K562 (cell line): ENCODE measurements around the gene PPIA. TPM values are rescaled to one million over a fixed set of nuclear protein-coding genes. Genes with fewer than 3 reads are reported as not detected.

ENCODE experiments used
- ADNP ChIP-seq: fragments of 200-800 bp; sonication (Bioruptor generic); IDR thresholded peaks from 2 replicates; pipeline ENCODE4 v1.6.1; 2016; ENCODE audit warnings: missing genetic modification characterization, missing compliant biosample characterization
- ARID2 ChIP-seq: fragments of 450-650 bp; IDR thresholded peaks from 2 replicates; pipeline ENCODE4 v1.6.1; 2017; ENCODE audit warnings: antibody characterized with exemption, mild to moderate bottlenecking
- CTBP1 ChIP-seq: fragments of 450-650 bp; IDR thresholded peaks from 2 replicates; pipeline ENCODE4 v1.6.1; 2016; ENCODE audit warnings: borderline replicate concordance
- KAT7 ChIP-seq: sonication (generic); formaldehyde crosslinking; IDR thresholded peaks from 2 replicates; pipeline ENCODE4 v1.8.0; 2022; ENCODE audit warnings: missing genetic modification reagents, mild to moderate bottlenecking, borderline replicate concordance
- MXI1 ChIP-seq: IDR thresholded peaks from 2 replicates; pipeline ENCODE4 v1.6.1; 2011; ENCODE audit warnings: low read depth, mild to moderate bottlenecking, improper control_type of control experiment, low read length
- PHF20 ChIP-seq: fragments of 450-650 bp; IDR thresholded peaks from 2 replicates; pipeline ENCODE4 v1.6.1; 2018; ENCODE audit not compliant: partially characterized antibody
- PKNOX1 ChIP-seq: fragments of 450-650 bp; IDR thresholded peaks from 2 replicates; pipeline ENCODE4 v1.6.1; 2016
- ZNF583 ChIP-seq: fragments of 250-450 bp; sonication (Bioruptor Pico); IDR thresholded peaks from 2 replicates; pipeline ENCODE4 v1.4.0; 2020
- ZNF586 ChIP-seq: fragments of 450-650 bp; formaldehyde crosslinking; conservative IDR thresholded peaks from 2 replicates; pipeline ENCODE4 v1.4.0; 2020; ENCODE audit warnings: mild to moderate bottlenecking, moderate library complexity
- ZNF766 ChIP-seq: fragments of 200-800 bp; sonication (Bioruptor generic); conservative IDR thresholded peaks from 2 replicates; pipeline ENCODE4 v1.6.1; 2016; ENCODE audit warnings: missing genetic modification characterization, missing compliant biosample characterization
- polyA plus RNA-seq, 8 experiments: library from polyadenylated mRNA; depleted of rRNA in 4 of 8; stranded (reverse) in 5 of 8; unstranded in 3 of 8; fragments of >200 nt; fragmentation: Nextera tagmentation in 2 of 8; fragmentation: Illumina TruSeq in 1 of 8; extraction: Ambion mirVana in 2 of 8; extraction: Trizol in 1 of 8; gene quantifications; 2 replicates each; pipeline versions ENCODE4 v1.2.1 to v1.2.3, GENCODE V29; 2011 to 2014; ENCODE audit warnings: inconsistent platforms in 1 of 8, missing spikeins in 1 of 8
- total RNA-seq, 7 experiments: library from RNA; depleted of rRNA in 6 of 7; stranded (reverse); fragments of >200 nt in 6 of 7; fragmentation: Illumina TruSeq in 2 of 7; extraction: Trizol in 2 of 7; gene quantifications; 2 replicates each; pipeline versions ENCODE4 v1.2.1 to v1.2.3, GENCODE V29; 2011 to 2021; ENCODE audit warnings: low replicate concordance in 1 of 7
- TF ChIP-seq, protein P1 (sequence below): conservative IDR thresholded peaks from 2 replicates; pipeline ENCODE4 v1.6.1; 2011; ENCODE audit warnings: low read depth, mild to moderate bottlenecking, low read length; ENCODE audit not compliant: control insufficient read depth
- TF ChIP-seq, protein P2 (sequence below): sonication (generic); formaldehyde crosslinking; IDR thresholded peaks from 2 replicates; pipeline ENCODE4 v1.8.0; 2022; ENCODE audit warnings: mild to moderate bottlenecking, missing genetic modification reagents

The PPIA gene
- total and polyA plus RNA-seq, 9 of the 15 experiments (the other 6 are each of a cell fraction or from before 2014, with no cell fraction given) = 2,583 to 7,504 (median 3,973) TPM

- TF ChIP-seq PKNOX1 = peak; percentile 57
- peak; percentile 54; the same call in 1 of the 2 replicates for TF ChIP-seq MXI1
- TF ChIP-seq PHF20 = peak; percentile 70
- TF ChIP-seq ADNP (tag) = no peak
- TF ChIP-seq KAT7 (CRISPR knock-in tag) = no peak
- TF ChIP-seq, protein P1, sequence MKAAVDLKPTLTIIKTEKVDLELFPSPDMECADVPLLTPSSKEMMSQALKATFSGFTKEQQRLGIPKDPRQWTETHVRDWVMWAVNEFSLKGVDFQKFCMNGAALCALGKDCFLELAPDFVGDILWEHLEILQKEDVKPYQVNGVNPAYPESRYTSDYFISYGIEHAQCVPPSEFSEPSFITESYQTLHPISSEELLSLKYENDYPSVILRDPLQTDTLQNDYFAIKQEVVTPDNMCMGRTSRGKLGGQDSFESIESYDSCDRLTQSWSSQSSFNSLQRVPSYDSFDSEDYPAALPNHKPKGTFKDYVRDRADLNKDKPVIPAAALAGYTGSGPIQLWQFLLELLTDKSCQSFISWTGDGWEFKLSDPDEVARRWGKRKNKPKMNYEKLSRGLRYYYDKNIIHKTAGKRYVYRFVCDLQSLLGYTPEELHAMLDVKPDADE = peak; percentile 43
- TF ChIP-seq ARID2 = no peak
- TF ChIP-seq ZNF766 = peak; percentile 56; the same call in 1 of the 2 replicates
- TF ChIP-seq, protein P2, sequence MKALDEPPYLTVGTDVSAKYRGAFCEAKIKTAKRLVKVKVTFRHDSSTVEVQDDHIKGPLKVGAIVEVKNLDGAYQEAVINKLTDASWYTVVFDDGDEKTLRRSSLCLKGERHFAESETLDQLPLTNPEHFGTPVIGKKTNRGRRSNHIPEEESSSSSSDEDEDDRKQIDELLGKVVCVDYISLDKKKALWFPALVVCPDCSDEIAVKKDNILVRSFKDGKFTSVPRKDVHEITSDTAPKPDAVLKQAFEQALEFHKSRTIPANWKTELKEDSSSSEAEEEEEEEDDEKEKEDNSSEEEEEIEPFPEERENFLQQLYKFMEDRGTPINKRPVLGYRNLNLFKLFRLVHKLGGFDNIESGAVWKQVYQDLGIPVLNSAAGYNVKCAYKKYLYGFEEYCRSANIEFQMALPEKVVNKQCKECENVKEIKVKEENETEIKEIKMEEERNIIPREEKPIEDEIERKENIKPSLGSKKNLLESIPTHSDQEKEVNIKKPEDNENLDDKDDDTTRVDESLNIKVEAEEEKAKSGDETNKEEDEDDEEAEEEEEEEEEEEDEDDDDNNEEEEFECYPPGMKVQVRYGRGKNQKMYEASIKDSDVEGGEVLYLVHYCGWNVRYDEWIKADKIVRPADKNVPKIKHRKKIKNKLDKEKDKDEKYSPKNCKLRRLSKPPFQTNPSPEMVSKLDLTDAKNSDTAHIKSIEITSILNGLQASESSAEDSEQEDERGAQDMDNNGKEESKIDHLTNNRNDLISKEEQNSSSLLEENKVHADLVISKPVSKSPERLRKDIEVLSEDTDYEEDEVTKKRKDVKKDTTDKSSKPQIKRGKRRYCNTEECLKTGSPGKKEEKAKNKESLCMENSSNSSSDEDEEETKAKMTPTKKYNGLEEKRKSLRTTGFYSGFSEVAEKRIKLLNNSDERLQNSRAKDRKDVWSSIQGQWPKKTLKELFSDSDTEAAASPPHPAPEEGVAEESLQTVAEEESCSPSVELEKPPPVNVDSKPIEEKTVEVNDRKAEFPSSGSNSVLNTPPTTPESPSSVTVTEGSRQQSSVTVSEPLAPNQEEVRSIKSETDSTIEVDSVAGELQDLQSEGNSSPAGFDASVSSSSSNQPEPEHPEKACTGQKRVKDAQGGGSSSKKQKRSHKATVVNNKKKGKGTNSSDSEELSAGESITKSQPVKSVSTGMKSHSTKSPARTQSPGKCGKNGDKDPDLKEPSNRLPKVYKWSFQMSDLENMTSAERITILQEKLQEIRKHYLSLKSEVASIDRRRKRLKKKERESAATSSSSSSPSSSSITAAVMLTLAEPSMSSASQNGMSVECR (CRISPR knock-in tag) = peak; percentile 68; the same call in 1 of the 2 replicates
- TF ChIP-seq CTBP1 = peak; percentile 69; the same call in 1 of the 2 replicates
- no peak for TF ChIP-seq ZNF586 (CRISPR knock-in tag)
- TF ChIP-seq ZNF583 (CRISPR knock-in tag) = 0 out of 2 replicates have a peak, but pooled peaks have one; percentile 42
Observed at GRCh38 chr7:44761207-44762161, 35.0 kb upstream of the PPIA start (continued).
